Mucosa of stomach (tissue), 1 donor: ENCODE results near the gene LAMB2.

Source experiments
- H3K27me3 ChIP-seq: one replicate; pipeline ENCODE4 v1.7.0; 2013; ENCODE audit warnings: mild to moderate bottlenecking, low read length; ENCODE audit not compliant: control insufficient read depth, insufficient read depth
- H3K36me3 ChIP-seq: one replicate; pipeline ENCODE4 v1.7.0; 2013; ENCODE audit warnings: low read length; ENCODE audit not compliant: control insufficient read depth, insufficient read depth
- H3K4me1 ChIP-seq: one replicate; pipeline ENCODE4 v1.7.0; 2013; ENCODE audit warnings: mild to moderate bottlenecking, low read length; ENCODE audit not compliant: control insufficient read depth, insufficient read depth
- H3K4me3 ChIP-seq: one replicate; pipeline ENCODE4 v1.7.0; 2013; ENCODE audit warnings: low read length
- H3K9ac ChIP-seq: one replicate; pipeline ENCODE4 v1.7.0; 2013; ENCODE audit warnings: mild to moderate bottlenecking, low read length, moderate library complexity
- H3K9me3 ChIP-seq: one replicate; pipeline ENCODE4 v1.7.0; 2013; ENCODE audit warnings: mild to moderate bottlenecking, low read length, moderate library complexity; ENCODE audit not compliant: control insufficient read depth
- donor health status: Pancreatic carcinoma.

Gene LAMB2

DNA sequence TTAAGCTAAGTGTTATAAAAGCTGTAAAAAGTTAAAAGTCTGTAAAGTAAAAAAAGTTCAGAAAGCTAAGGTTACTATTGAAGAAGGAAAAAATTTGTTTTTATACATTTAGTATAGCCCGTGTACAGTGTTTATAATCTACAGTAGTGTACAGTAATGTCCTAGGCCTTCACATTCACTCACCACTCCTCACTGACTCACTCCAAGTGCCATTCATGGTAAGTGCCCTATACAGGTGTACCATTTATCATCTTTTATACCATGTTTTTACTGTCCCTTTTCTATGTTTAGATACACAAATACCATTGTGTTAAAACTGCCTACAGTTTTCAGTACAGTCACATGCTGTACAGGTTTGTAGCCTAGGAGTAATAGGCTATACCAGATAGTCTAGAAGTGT is 24.4 kb upstream of the LAMB2 start:
- Histone ChIP-seq H3K9ac (no peak overlapping the region), H3K36me3 (no peaks in the 10 kb centered on the region), H3K9me3 (no peaks in the 10 kb centered on the region), H3K27me3 (no peaks in the 10 kb centered on the region), H3K4me1 (no peaks in the 10 kb centered on the region), H3K4me3 (no peak overlapping the region)

DNA sequence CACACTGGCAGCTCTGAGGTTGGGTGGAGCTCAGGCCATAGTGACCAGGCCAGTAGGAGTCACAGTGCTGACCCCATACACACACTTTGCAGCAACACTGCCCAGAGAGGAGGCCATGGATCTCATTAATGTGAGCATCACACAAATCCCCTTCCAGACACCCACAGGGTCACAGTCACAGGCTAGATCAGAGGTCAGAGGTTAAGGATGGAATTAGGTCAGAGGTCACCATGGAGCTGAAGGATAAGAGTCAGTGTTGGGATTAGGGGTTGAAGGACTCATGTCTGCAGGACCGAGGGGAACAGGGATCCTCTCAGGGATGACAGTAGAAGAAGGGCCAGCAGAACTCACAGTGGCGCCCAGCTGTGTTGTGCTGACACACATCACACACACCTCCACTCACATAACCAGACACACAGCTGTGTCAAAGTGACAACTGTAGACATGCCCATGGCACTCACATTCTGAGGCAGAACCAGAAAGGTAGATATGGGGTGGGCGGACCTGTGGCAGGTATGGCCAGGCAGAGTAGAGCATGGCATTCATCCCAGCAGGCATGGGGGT is 20.6 kb upstream of the LAMB2 start:
- H3K4me3 ChIP-seq = no peak overlapping the region
- H3K4me1 ChIP-seq = no peaks in the 10 kb centered on the region
- no peaks in the 10 kb centered on the region for H3K9me3 ChIP-seq
- no peaks in the 10 kb centered on the region for H3K36me3 ChIP-seq
- H3K9ac ChIP-seq = no peak overlapping the region
- no peaks in the 10 kb centered on the region for H3K27me3 ChIP-seq

DNA sequence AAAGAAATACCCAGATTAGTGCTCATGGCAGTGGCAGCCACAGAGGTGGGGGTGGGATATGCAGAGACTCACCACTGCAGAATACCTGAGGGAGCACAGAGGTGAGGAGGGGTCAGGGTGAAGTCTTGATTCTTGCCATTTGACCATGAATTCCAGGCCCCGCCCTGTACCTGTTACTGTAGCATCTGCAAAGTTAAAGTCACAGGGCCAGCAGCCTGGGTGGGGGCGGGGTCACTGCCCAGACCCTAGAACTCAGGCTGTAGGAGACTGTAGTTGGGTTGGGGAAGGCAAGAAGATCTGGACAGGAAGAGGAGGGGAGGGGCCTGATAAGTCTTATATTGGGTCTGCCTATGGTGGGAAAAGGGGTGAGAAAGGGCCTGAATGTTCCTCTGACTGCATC is 18.8 kb upstream of the LAMB2 start:
- Histone ChIP-seq H3K4me3 (no peak overlapping the region), H3K9ac (no peak overlapping the region), H3K9me3 (no peaks in the 10 kb centered on the region), H3K27me3 (no peaks in the 10 kb centered on the region), H3K4me1 (no peaks in the 10 kb centered on the region), H3K36me3 (no peaks in the 10 kb centered on the region)

DNA sequence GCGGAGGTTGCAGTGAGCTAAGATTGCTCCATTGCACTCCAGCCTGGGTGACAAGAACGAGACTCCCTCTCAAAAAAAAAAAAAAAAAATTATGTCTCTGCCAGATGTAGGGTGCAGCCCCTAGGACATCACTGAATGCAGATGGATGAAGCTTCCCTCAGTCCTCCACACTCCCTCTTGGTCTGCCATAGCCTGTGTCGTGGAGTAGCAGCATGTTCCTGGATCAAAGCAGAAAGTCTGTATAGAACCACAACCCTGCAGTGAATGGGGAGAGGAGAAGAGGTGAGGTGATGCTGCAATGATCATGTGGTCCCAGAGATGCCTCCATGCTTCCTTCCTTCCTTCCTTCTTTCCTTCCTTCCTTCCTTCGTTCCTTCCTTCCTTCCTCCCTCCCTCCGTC is 15.3 kb upstream of the LAMB2 start:
- H3K4me3 ChIP-seq = no peak overlapping the region
- no peaks in the 10 kb centered on the region for H3K36me3 ChIP-seq
- H3K4me1 ChIP-seq = no peaks in the 10 kb centered on the region
- H3K27me3 ChIP-seq = peaks cover 4% of the 10 kb centered on the region
- no peaks in the 10 kb centered on the region for H3K9me3 ChIP-seq
- no peak overlapping the region for H3K9ac ChIP-seq

DNA sequence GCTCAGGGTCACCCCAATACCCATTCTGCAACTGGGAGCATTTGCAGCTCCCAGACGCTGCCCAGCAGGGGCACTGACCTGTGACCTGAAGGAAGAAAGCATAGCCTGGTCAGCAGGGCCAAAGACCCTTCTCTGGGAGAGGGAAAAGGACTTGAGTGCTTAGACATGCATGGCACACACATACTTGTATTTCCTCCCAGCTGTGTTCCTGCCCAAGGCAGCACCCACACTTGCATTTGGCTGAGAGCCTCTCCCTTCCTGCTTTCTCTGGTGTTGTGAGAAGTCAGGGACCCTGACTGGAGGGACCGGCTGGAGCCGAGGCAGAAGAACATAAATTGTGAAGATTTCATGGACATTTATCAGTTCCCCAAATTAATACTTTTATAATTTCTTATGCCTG is 7.2 kb upstream of the LAMB2 start:
- H3K4me1 ChIP-seq = no peaks in the 10 kb centered on the region
- H3K36me3 ChIP-seq = no peaks in the 10 kb centered on the region
- H3K4me3 ChIP-seq = no peak overlapping the region
- H3K9me3 ChIP-seq = no peaks in the 10 kb centered on the region
- peaks cover 13% of the 10 kb centered on the region for H3K27me3 ChIP-seq
- no peak overlapping the region for H3K9ac ChIP-seq

DNA sequence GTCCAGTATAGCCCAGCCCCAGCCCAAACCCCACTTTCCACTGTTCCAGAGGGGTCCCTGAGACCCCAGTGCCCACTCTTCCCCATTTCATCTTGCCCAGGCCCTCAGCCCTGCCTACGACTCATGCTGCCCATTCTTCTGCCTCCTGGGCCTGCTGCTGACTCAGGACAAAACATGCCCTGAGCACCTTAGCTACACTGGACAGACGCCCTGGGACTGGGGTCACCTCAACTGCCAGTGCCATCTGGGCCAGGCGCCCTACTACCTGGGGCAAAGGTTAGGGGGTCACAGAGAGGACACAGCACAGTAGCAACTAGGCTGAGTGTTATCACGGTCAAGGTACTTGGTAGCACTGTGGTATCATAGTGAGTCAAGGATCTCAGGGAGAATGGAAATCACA is 2.6 kb upstream of the LAMB2 start:
- Histone ChIP-seq H3K36me3 (no peaks in the 10 kb centered on the region), H3K27me3 (peaks cover 9% of the 10 kb centered on the region), H3K4me3 (no peak overlapping the region), H3K9ac (no peak overlapping the region), H3K9me3 (no peaks in the 10 kb centered on the region), H3K4me1 (peaks cover 18% of the 10 kb centered on the region)

DNA sequence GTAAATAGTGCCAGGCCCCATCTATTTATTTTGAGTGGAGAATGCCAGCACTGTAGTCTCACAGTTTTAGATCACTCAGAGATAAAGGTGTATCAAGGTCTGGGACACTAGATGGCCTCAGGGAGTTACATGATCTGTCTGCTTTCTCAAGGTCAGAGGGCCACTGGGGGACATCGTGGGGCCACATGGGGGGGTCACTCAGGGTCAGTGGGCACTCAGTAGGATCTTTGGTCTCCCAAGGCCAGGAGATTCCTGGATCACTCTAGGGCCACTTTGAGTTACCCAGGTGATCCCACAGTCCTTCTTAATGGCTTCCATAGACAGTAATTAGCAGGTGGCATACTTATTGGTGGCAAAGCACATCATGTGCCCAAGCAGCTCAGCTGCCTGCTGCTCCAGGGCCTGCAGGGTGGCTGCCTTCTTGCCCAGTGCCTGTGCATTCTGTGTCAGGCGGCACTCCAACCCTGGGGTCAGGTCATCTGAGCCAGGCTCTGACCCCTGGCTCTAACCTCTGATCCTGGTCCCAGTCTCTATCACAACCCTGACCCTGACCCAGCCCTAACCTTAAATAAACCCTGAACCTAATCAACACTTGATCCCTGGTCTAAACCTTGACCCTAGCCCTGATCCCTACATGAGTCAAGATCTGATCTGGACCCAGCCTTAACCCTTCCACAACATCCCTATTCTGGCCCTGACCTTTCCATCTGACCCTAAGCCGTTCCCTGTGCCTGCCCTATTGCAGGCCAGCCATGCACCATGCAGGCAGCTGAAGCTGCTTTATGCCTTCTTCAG is 1.8 kb upstream of the LAMB2 start:
- peaks cover 18% of the 10 kb centered on the region for H3K4me1 ChIP-seq
- no peaks in the 10 kb centered on the region for H3K36me3 ChIP-seq
- no peak overlapping the region for H3K9ac ChIP-seq
- no peaks in the 10 kb centered on the region for H3K9me3 ChIP-seq
- peaks cover 9% of the 10 kb centered on the region for H3K27me3 ChIP-seq
- no peak overlapping the region for H3K4me3 ChIP-seq

DNA sequence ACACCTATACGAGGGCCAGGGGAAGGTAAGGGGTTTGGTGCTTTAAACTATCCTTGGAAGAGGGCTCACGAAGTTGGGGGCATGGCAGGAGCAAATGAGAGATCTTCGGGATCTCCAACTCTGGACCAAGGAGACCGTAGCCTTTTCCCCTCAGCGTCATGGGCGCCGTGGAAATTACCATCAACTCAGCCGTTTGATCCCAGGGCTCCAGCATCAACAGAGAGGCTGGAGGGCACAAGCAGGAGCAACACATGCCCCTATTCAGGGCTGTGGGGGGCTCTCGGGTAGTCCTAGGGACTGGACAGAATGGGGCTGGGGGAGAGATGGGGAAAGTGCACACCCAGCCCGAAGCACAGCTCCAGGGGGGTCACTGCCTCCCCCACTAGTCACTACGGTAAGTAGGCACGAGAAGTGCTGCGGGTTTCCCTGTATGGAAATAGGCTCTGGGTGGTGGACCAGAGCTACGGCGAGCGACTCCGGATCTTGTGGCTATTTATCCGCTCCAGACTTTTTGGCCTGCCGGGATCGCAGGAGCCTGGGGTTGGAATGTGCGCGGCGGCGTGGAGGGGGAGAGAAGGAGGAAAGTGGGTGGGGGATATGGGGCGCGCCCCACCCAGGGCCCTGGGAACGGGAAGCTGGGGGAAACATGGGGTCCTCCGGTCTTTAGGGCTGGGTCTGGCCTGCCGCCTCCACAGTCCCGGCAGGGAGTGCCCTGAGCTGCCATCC is 539 bp upstream of the LAMB2 start:
- peaks cover 18% of the 10 kb centered on the region for H3K4me1 ChIP-seq
- no peaks in the 10 kb centered on the region for H3K36me3 ChIP-seq
- no peaks in the 10 kb centered on the region for H3K9me3 ChIP-seq
- H3K9ac ChIP-seq = peak overlapping the region; percentile 63
- peaks cover 9% of the 10 kb centered on the region for H3K27me3 ChIP-seq
- peak overlapping the region; percentile 44 for H3K4me3 ChIP-seq

DNA sequence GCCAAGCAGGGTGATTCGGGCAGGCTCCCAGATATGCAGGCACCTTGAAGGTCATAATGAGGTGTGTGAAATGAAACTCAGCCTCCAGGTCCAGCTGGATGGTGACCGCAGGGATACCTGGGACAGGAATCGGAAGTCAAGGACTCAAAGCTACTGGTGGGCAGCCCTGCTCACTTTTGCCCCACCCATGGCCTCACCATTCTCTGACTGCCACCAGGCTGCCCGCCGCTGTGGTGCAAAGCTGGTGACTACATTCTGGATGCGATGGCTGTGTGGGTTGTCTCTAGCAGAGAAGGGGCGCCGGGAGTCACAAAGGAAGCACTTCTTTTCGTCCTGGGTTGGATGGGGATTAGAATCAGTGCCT is 795 bp downstream of the LAMB2 start:
- Histone ChIP-seq H3K9me3 (no peaks in the 10 kb centered on the region), H3K9ac (peak overlapping the region; percentile 63), H3K4me1 (peaks cover 18% of the 10 kb centered on the region), H3K36me3 (no peaks in the 10 kb centered on the region), H3K4me3 (peak overlapping the region; percentile 44), H3K27me3 (no peaks in the 10 kb centered on the region)

DNA sequence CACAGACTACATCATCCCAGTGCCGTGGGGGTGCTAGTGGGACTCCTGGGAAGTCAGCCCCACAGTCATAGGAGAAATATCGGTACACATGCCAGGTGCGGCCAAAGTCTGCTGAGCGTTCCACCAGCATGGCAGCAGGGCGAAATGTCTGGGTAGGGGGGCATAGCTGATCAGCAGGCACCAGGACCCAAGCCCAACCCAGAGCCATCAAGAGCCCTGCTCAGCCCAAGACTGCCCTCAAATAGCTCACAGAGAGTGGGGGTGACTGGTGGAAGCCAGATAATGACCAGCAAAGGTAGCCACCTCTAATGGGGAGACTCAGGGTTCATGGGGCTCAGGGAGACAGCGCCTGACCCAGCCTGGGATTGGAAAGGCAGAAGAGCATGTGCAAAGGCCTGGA is 1.3 kb downstream of the LAMB2 start:
- Histone ChIP-seq H3K36me3 (no peaks in the 10 kb centered on the region), H3K4me1 (peaks cover 18% of the 10 kb centered on the region)

DNA sequence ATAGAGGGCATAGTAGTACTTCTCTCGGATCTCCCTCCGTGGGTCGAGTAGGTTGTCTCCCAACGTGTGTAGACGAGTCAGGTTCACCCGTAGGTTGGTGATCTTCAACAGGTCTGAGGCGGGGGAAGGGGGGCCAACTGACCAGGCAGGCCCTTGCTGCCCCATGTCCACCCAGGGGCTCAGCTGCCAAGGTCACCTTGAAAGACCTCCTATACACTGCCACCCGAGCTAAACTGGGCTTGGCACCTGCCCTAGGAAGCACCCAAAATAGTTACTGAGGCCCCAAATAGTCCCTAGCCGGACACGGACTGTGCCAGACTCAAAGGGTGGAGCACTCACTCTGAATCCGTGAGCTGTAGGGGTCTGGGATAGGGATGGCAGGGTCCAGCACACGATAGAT is 1.8 kb downstream of the LAMB2 start:
- H3K4me3 ChIP-seq = no peak overlapping the region
- peaks cover 18% of the 10 kb centered on the region for H3K4me1 ChIP-seq
- no peaks in the 10 kb centered on the region for H3K36me3 ChIP-seq

More for the DNA sequence above, 1.3 kb downstream of the LAMB2 start:
- Histone ChIP-seq H3K9ac (peak overlapping the region; percentile 63), H3K9me3 (no peaks in the 10 kb centered on the region), H3K4me3 (peak overlapping the region; percentile 44), H3K27me3 (no peaks in the 10 kb centered on the region)

DNA sequence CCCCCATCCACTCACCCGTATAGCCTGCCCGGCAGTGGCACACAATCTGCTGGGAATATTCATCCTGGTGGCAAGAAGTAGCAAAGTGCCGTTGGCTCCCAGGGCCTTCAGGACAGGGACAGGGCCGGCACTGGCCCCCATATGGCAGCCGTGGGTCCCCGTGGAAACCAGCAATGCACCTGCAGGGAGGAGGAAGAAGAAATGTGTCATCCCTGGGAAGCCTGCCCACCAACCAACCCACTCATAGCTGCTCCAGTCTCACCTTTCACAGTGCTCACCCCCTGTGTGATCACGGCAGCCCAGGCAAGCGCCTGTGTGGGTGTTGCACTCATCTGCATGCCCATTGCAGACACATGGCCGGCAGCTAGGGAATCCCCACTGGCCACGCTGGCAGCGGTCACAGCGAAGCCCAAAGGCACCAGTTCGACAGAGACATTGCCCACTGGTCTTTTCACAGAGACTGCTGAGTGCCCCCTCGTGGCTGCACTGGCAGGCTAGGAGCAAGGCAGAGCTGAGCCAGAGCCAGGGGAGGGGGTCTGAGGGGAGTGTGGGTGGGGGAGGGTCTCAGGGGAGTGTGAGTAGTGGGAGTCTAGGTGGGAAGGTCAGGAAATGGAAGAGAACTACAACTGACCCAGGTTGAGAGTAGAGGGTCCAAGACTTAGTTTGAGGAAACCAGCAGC is 7.7 kb downstream of the LAMB2 start:
- no peaks in the 10 kb centered on the region for H3K4me1 ChIP-seq
- peaks cover 8% of the 10 kb centered on the region for H3K36me3 ChIP-seq
- no peaks in the 10 kb centered on the region for H3K27me3 ChIP-seq
- no peaks in the 10 kb centered on the region for H3K9me3 ChIP-seq
- H3K4me3 ChIP-seq = no peak overlapping the region
- no peak overlapping the region for H3K9ac ChIP-seq

More for the DNA sequence above, 1.8 kb downstream of the LAMB2 start:
- no peak overlapping the region for H3K9ac ChIP-seq
- H3K9me3 ChIP-seq = no peaks in the 10 kb centered on the region
- no peaks in the 10 kb centered on the region for H3K27me3 ChIP-seq
